Motor neuron (in vitro differentiated cells): ENCODE measurements around the gene AKAP13. TPM values are rescaled to one million over a fixed set of nuclear protein-coding genes. Genes with fewer than 3 reads are reported as not detected.

Experiments used
- ATAC-seq, 8 experiments: fragments of 200-7000 bp; cut with Tn5 transposase; replicated peaks in 6 of 8; 2 replicates each; pipeline ENCODE4 v1.8.0; 2021; ENCODE audit warnings: mild to moderate bottlenecking in 8 of 8, moderate library complexity in 8 of 8
- H3K27ac ChIP-seq, 2 donors: fragments of 250-450 bp; sonication (Bioruptor Pico); 2 replicates each; pipeline ENCODE4 v1.9.0; 2021; ENCODE audit warnings: antibody characterized with exemption in 2 of 2, mild to moderate bottlenecking in 2 of 2, moderate library complexity in 1 of 2
- H3K4me1 ChIP-seq, 2 donors: fragments of 250-450 bp; sonication (Bioruptor Pico); replicated peaks in 1 of 2; 2 replicates each; pipeline ENCODE4 v1.6.1; 2021; ENCODE audit warnings: antibody characterized with exemption in 2 of 2, mild to moderate bottlenecking in 2 of 2, moderate library complexity in 1 of 2
- H3K4me3 ChIP-seq, 5 donors: fragments of 250-450 bp; sonication (Bioruptor Pico); 2 replicates each; pipeline ENCODE4 v1.9.0; 2021; ENCODE audit warnings: antibody characterized with exemption in 5 of 5, mild to moderate bottlenecking in 5 of 5, moderate library complexity in 4 of 5
- WGBS, 10 experiments: fragments of 450-650 bp; shearing (Covaris generic); methylation state at CpG; one replicate each; pipeline ENCODE4 v1.0.0; 2022; 5-methylcytosine and 5-hydroxymethylcytosine counted together
- in situ Hi-C, 9 experiments: fragments of 400-800 bp; cut with MboI; loops; one replicate each; pipeline ENCODE4 v1.15.0; 2021; ENCODE audit warnings: low sequenced_read_pairs in 9 of 9, low pct_unique_long_range_greater_than_20kb in 2 of 9; ENCODE audit not compliant: unreplicated experiment in 9 of 9
- total RNA-seq, 8 experiments: library from RNA; unstranded; fragments of 300-600 nt; gene quantifications; 2 replicates each; pipeline versions ENCODE4 v1.2.3 to v1.2.4, GENCODE V29; 2022

The AKAP13 gene
- total RNA-seq, 8 experiments from 2014 or later, result 18.6 to 60.2 (median 38.2) TPM

GRCh38 chr15:85398822-85399221 is 18.4 kb downstream of the AKAP13 start:
- in situ Hi-C loops, result no loop called here
- peaks cover 10% of the 10 kb centered on the region in 2 donors for H3K4me1 ChIP-seq
- no peak overlapping the region for H3K4me3 ChIP-seq
- ATAC-seq, result no peak
- WGBS, 10 experiments, result 90 to 100% (median 100%) methylated on average over 1 to 2 of the region's 2 CpGs; no CpG with 5 or more reads in 4 of the 10 experiments
- H3K27ac ChIP-seq, result no peak overlapping the region

- in situ Hi-C loops, result no loop called here
- 77 to 100% (median 95%) methylated on average over 2 to 5 of the region's 5 CpGs; no CpG with 5 or more reads in 1 of the 10 experiments for WGBS, 10 experiments
- no peak overlapping the region for H3K27ac ChIP-seq
- peaks cover 16 to 18% of the 10 kb centered on the region in 2 donors for H3K4me1 ChIP-seq
- no peak for ATAC-seq
- H3K4me3 ChIP-seq, result no peak overlapping the region
Observed at GRCh38 chr15:85399627-85400026, 19.2 kb downstream of the AKAP13 start.

- peaks cover 20 to 24% of the 10 kb centered on the region in 2 donors for H3K4me1 ChIP-seq
- ATAC-seq, result no peak
- in situ Hi-C loops, result no loop called here
- no peak overlapping the region for H3K27ac ChIP-seq
- no peak overlapping the region for H3K4me3 ChIP-seq
- 90 to 100% (median 100%) methylated on average over 1 to 3 of the region's 3 CpGs; no CpG with 5 or more reads in 7 of the 10 experiments for WGBS, 10 experiments
Observed at GRCh38 chr15:85400606-85401005, 20.2 kb downstream of the AKAP13 start.

- ATAC-seq, result no peak
- in situ Hi-C loops, result no loop called here
- WGBS, 10 experiments, result 67 to 100% (median 82%) methylated on average over 1 to 3 of the region's 4 CpGs; no CpG with 5 or more reads in 1 of the 10 experiments
- Histone ChIP-seq H3K4me3 (no peak overlapping the region), H3K4me1 (peaks cover 20 to 24% of the 10 kb centered on the region in 2 donors), H3K27ac (no peak overlapping the region)
Observed at GRCh38 chr15:85401108-85401774, 20.8 kb downstream of the AKAP13 start.

GRCh38 chr15:85402195-85402881 is 21.9 kb downstream of the AKAP13 start:
- H3K27ac ChIP-seq, result no peak overlapping the region
- WGBS, 10 experiments, result 50 to 100% (median 88%) methylated on average over 1 to 5 of the region's 5 CpGs; no CpG with 5 or more reads in 1 of the 10 experiments
- in situ Hi-C loops, result no loop called here
- peak in 1 of 8 experiments; percentile 9 for ATAC-seq
- H3K4me1 ChIP-seq, result peaks cover 20 to 24% of the 10 kb centered on the region in 2 donors
- no peak overlapping the region for H3K4me3 ChIP-seq

GRCh38 chr15:85403745-85404144 is 23.3 kb downstream of the AKAP13 start:
- H3K4me3 ChIP-seq, result no peak overlapping the region
- 69 to 100% (median 92%) methylated on average over 2 to 4 of the region's 5 CpGs; no CpG with 5 or more reads in 4 of the 10 experiments for WGBS, 10 experiments
- in situ Hi-C loops, result no loop called here
- peak in 5 of 8 experiments; percentile 15 to 66 (median 36) for ATAC-seq
- no peak overlapping the region for H3K27ac ChIP-seq
- peaks cover 20 to 24% of the 10 kb centered on the region in 2 donors for H3K4me1 ChIP-seq

GRCh38 chr15:85404176-85404917 is 23.9 kb downstream of the AKAP13 start:
- Histone ChIP-seq H3K27ac (peak overlapping the region in 1 of 2 donors; percentile 39), H3K4me1 (peaks cover 20 to 24% of the 10 kb centered on the region in 2 donors), H3K4me3 (no peak overlapping the region)
- in situ Hi-C loops, result no loop called here
- 49 to 91% (median 64%) methylated on average over 3 to 4 of the region's 4 CpGs for WGBS, 10 experiments
- ATAC-seq, result peak in 5 of 8 experiments; percentile 3 to 33 (median 24)

- ATAC-seq, result peak in 6 of 8 experiments; percentile 6 to 90 (median 84)
- WGBS, 10 experiments, result 25 to 90% (median 66%) methylated on average over 2 to 7 of the region's 7 CpGs
Observed at GRCh38 chr15:85404918-85405866, 24.8 kb downstream of the AKAP13 start.

GRCh38 chr15:85406916-85407315 is 26.5 kb downstream of the AKAP13 start:
- Histone ChIP-seq H3K4me3 (no peak overlapping the region), H3K27ac (no peak overlapping the region), H3K4me1 (peaks cover 20 to 24% of the 10 kb centered on the region in 2 donors)
- in situ Hi-C loops, result no loop called here
- 67 to 100% (median 93%) methylated on average over 1 to 4 of the region's 4 CpGs; no CpG with 5 or more reads in 2 of the 10 experiments for WGBS, 10 experiments
- ATAC-seq, result peak in 1 of 8 experiments; percentile 8

More at GRCh38 chr15:85404918-85405866, 24.8 kb downstream of the AKAP13 start:
- Histone ChIP-seq H3K4me3 (no peak overlapping the region), H3K4me1 (peaks cover 20 to 24% of the 10 kb centered on the region in 2 donors), H3K27ac (peak overlapping the region; percentile 17 to 39)
- in situ Hi-C loops, result no loop called here

GRCh38 chr15:85407421-85408269 is 27.2 kb downstream of the AKAP13 start:
- 49 to 100% (median 90%) methylated on average over 1 to 6 of the region's 6 CpGs; no CpG with 5 or more reads in 1 of the 10 experiments for WGBS, 10 experiments
- in situ Hi-C loops, result no loop called here
- Histone ChIP-seq H3K4me3 (no peak overlapping the region), H3K27ac (no peak overlapping the region), H3K4me1 (peaks cover 15 to 22% of the 10 kb centered on the region in 2 donors)
- peak in 6 of 8 experiments; percentile 31 to 92 (median 48) for ATAC-seq

- 33 to 100% (median 96%) methylated on average over 1 to 6 of the region's 6 CpGs for WGBS, 10 experiments
- no peak overlapping the region for H3K4me3 ChIP-seq
- in situ Hi-C loops, result no loop called here
- peaks cover 19 to 24% of the 10 kb centered on the region in 2 donors for H3K4me1 ChIP-seq
- H3K27ac ChIP-seq, result no peak overlapping the region
- no peak for ATAC-seq
Observed at GRCh38 chr15:85408270-85408746, 27.9 kb downstream of the AKAP13 start.
